Body of pancreas (tissue), 4 donors: ENCODE data around the gene EGF. TPM values are rescaled to one million over a fixed set of nuclear protein-coding genes. Genes with fewer than 3 reads are reported as not detected.

Source experiments
- ATAC-seq: fragments of 150-250 bp; one replicate; pipeline ENCODE4 v1.9.1; 2016
- DNase-seq, 4 donors: peaks; one replicate each; pipeline ENCODE4 v3.0.0-alpha.2; 2019
- H3K27ac ChIP-seq, 4 donors: fragments of 200-600 bp; sonication (generic); 1 replicate in 3 of 4; 2 replicates in 1 of 4; pipeline versions ENCODE4 v1.5.1 to v1.6.1; 2016 to 2019; ENCODE audit warnings: mild to moderate bottlenecking in 1 of 4, mixed read lengths in 1 of 4, moderate library complexity in 1 of 4
- H3K27me3 ChIP-seq, 2 donors: fragments of 200-600 bp; sonication (generic); one replicate each; pipeline ENCODE4 v1.6.0; 2016; ENCODE audit warnings: mild to moderate bottlenecking in 1 of 2
- H3K36me3 ChIP-seq, 2 donors: fragments of 200-600 bp; sonication (generic); replicated peaks in 1 of 2; 2 replicates each; pipeline ENCODE4 v1.5.1; 2016; ENCODE audit warnings: low read depth in 2 of 2; ENCODE audit not compliant: insufficient read depth in 1 of 2
- H3K4me1 ChIP-seq: fragments of 200-600 bp; sonication (generic); one replicate; pipeline ENCODE4 v1.6.0; 2016
- H3K4me3 ChIP-seq, 2 donors: fragments of 200-600 bp; sonication (generic); 1 replicate in 1 of 2; 2 replicates in 1 of 2; pipeline ENCODE4 v1.5.1; 2016 to 2019
- H3K9me3 ChIP-seq, 3 donors: fragments of 200-600 bp; sonication (generic); 1 replicate in 2 of 3; 2 replicates in 1 of 3; pipeline ENCODE4 v1.5.1; 2016
- CTCF ChIP-seq, 7 experiments: fragments of 450-650 bp in 4 of 7; fragments of 200-600 bp in 3 of 7; sonication (generic) in 3 of 7; IDR thresholded peaks; one replicate each; pipeline ENCODE4 v1.5.1; 2016 to 2019; ENCODE audit warnings: antibody characterized with exemption in 7 of 7
- POLR2A ChIP-seq, 3 donors: fragments of 450-650 bp; IDR thresholded peaks; one replicate each; pipeline ENCODE4 v1.6.1; 2016; ENCODE audit warnings: antibody characterized with exemption in 3 of 3, mild to moderate bottlenecking in 2 of 3
- WGBS, 2 donors: methylation state at CpG; one replicate each; pipeline ENCODE4 v1.1.5; 2017; 5-methylcytosine and 5-hydroxymethylcytosine counted together
- intact Hi-C: fragments of 100-400 bp; cut with DNase I; formaldehyde crosslinking; loops from one replicate; pipeline ENCODE4 v1.15.1; 2023
- total RNA-seq, 2 donors: library from RNA; depleted of rRNA; stranded (reverse); fragments of >200 nt; gene quantifications; one replicate each; pipeline ENCODE4 v1.1.0, GENCODE V29; 2016

EGF gene
- 10 to 100 TPM; 44.1 to 51.1 TPM for total RNA-seq

GRCh38 chr4:109912706-109913595 lies at the start of gene EGF:
Gene EGF (plus strand): TSS chr4:109912883. CDS start chr4:109913336, 453 bp downstream.
- DNase-seq (peak in 3 of 4 donors; percentile 44 to 57 (median 44)), ATAC-seq (peak; percentile 72)
- Histone ChIP-seq H3K9me3 (no peaks in the 10 kb centered on the region), H3K27ac (peak within 1 kb of the TSS; percentile 71 to 88 (median 84)), H3K4me1 (peaks cover 10% of the 10 kb centered on the region), H3K27me3 (no peaks in the 10 kb centered on the region), H3K4me3 (peak within 1 kb of the TSS in 1 of 2 donors; percentile 33), H3K36me3 (no peaks in the 10 kb centered on the region)
- no peak for TF ChIP-seq CTCF (IDR thresholded peaks at IDR 0.05)
- TF ChIP-seq POLR2A (IDR thresholded peaks at IDR 0.05), result peak; percentile 33 to 89 (median 89)
- intact Hi-C loops, result no loop called here
- 30 to 35% methylated on average over 9 of the region's 9 CpGs for WGBS, 2 donors

- H3K4me3 ChIP-seq, result no peak overlapping the region
- H3K4me1 ChIP-seq, result peaks cover 11% of the 10 kb centered on the region
- no peaks in the 10 kb centered on the region for H3K9me3 ChIP-seq
- H3K27me3 ChIP-seq, result no peaks in the 10 kb centered on the region
- ATAC-seq (no peak), DNase-seq (no peak)
- H3K27ac ChIP-seq, result no peak overlapping the region
- no peaks in the 10 kb centered on the region for H3K36me3 ChIP-seq
- intact Hi-C loops, result no loop called here
- no peak for TF ChIP-seq CTCF (IDR thresholded peaks at IDR 0.05)
- TF ChIP-seq POLR2A (IDR thresholded peaks at IDR 0.05), result no peak
These were observed 48.5 kb upstream of the EGF start for GRCh38 chr4:109864134-109864533.

- Histone ChIP-seq H3K4me3 (no peak overlapping the region), H3K9me3 (no peaks in the 10 kb centered on the region), H3K36me3 (no peaks in the 10 kb centered on the region), H3K27me3 (no peaks in the 10 kb centered on the region), H3K27ac (no peak overlapping the region), H3K4me1 (peaks cover 21% of the 10 kb centered on the region)
- TF ChIP-seq POLR2A (IDR thresholded peaks at IDR 0.05), result no peak
- no peak for TF ChIP-seq CTCF (IDR thresholded peaks at IDR 0.05)
- DNase-seq, result no peak
- ATAC-seq, result no peak
- 91 to 94% methylated on average over 5 of the region's 5 CpGs for WGBS, 2 donors
- intact Hi-C loops, result no loop called here
These were observed 42.6 kb upstream of the EGF start for GRCh38 chr4:109870061-109870460.

- TF ChIP-seq CTCF (IDR thresholded peaks at IDR 0.05) (no peak), POLR2A (IDR thresholded peaks at IDR 0.05) (no peak)
- Histone ChIP-seq H3K4me3 (no peak overlapping the region), H3K27me3 (no peaks in the 10 kb centered on the region), H3K9me3 (no peaks in the 10 kb centered on the region), H3K4me1 (peaks cover 25% of the 10 kb centered on the region), H3K36me3 (no peaks in the 10 kb centered on the region), H3K27ac (no peak overlapping the region)
- WGBS, 2 donors, result 96 to 100% methylated on average over 2 of the region's 2 CpGs
- DNase-seq (no peak), ATAC-seq (no peak)
- intact Hi-C loops, result no loop called here
These were observed 40.6 kb upstream of the EGF start for GRCh38 chr4:109872065-109872464.
